ENCODE results near the gene GPR135. TPM values are rescaled to one million over a fixed set of nuclear protein-coding genes. Genes with fewer than 3 reads are reported as not detected.

Gene GPR135
- total RNA-seq, 1 experiment from 2014 or later, result 3.9 TPM

GRCh38 chr14:59435987-59436386 lies 29.2 kb downstream of the GPR135 start:
- TF ChIP-seq TCF7L2 (IDR thresholded peaks at IDR 0.05; ENCODE audit: borderline replicate concordance, extremely low read depth, insufficient read depth, insufficient read length), result no peak
- TF ChIP-seq CTCF (IDR thresholded peaks at IDR 0.05 in 2 of 3, conservative IDR thresholded peaks at IDR 0.05 in 1 of 3; ENCODE audit: borderline replicate concordance in 1 of 3, insufficient read depth in 1 of 3, low read depth in 2 of 3, low read length in 2 of 3), result no peak
- TF ChIP-seq SRF (IDR thresholded peaks at IDR 0.05; ENCODE audit: low read depth), result no peak
- no peak for TF ChIP-seq ZFX (IDR thresholded peaks at IDR 0.05)
- no peak for TF ChIP-seq SP1 (IDR thresholded peaks at IDR 0.05; ENCODE audit: low read depth)
- TF ChIP-seq ZBTB33 (IDR thresholded peaks at IDR 0.05; ENCODE audit: extremely low read depth, insufficient replicate concordance, low read length), result no peak

More at GRCh38 chr14:59435987-59436386, 29.2 kb downstream of the GPR135 start:
- Histone ChIP-seq H3K4me1 (ENCODE audit: control insufficient read depth in 1 of 2, insufficient read depth in 2 of 2, low read length in 2 of 2) (peaks cover 4 to 7% of the 10 kb centered on the region in 2 experiments; a peak in 1 of 4 replicates), H3K27ac (ENCODE audit: low read depth, low read length) (no peak overlapping the region), H3K9ac (ENCODE audit: low read length) (no peak overlapping the region), H3K4me3 (replicated peaks in 1 of 2; ENCODE audit: low read depth in 1 of 2, low read length in 2 of 2) (no peak overlapping the region), H3K27me3 (ENCODE audit: insufficient read depth, low read length) (no peaks in the 10 kb centered on the region), H2AFZ (ENCODE audit: low read depth, low read length, poor library complexity, severe bottlenecking) (no peak overlapping the region), H3K9me2 (ENCODE audit: insufficient read depth) (no peaks in the 10 kb centered on the region), H3K36me3 (ENCODE audit: control insufficient read depth in 1 of 2, insufficient read depth in 2 of 2, low read length in 2 of 2) (no peaks in the 10 kb centered on the region), H3K79me2 (ENCODE audit: insufficient read depth, low read length) (no peaks in the 10 kb centered on the region), H4K20me1 (ENCODE audit: insufficient read depth) (no peaks in the 10 kb centered on the region), H3K9me3 (ENCODE audit: control insufficient read depth in 1 of 2, insufficient read depth in 1 of 2, low read depth in 1 of 2, low read length in 2 of 2) (no peaks in the 10 kb centered on the region), H3K4me2 (ENCODE audit: low read length) (no peak overlapping the region)
- POLR2A ChIA-PET, result no interaction called here
- no TSS peak for BruUV-seq (replicated peaks)
- intact Hi-C loops (cut with micrococcal nuclease), result no loop called here
- RAD21 ChIA-PET (ENCODE audit: low non-redundant PET in 1 of 2, low total read pairs in 2 of 2, uncharacterized antibody in 2 of 2, unreplicated experiment in 2 of 2), result no interaction called here
- CTCF ChIA-PET, result no interaction called here
- ATAC-seq, result no peak
- DNase-seq (ENCODE audit: low read depth, low spot score), result no peak
